Adrenal gland (tissue), 12 donors: Measurements from ENCODE around the gene RPGRIP1. TPM values are rescaled to one million over a fixed set of nuclear protein-coding genes. Genes with fewer than 3 reads are reported as not detected.

ENCODE experiments used
- DNase-seq, 7 donors: peaks; one replicate each; pipeline ENCODE4 v3.0.0-alpha.2; 2019 to 2020
- H3K27ac ChIP-seq, 5 donors: fragments of 200-600 bp; sonication (generic) in 4 of 5; 1 replicate in 3 of 5; 2 replicates in 2 of 5; pipeline versions ENCODE4 v1.5.1 to v1.8.0; 2016 to 2020; ENCODE audit warnings: mild to moderate bottlenecking in 1 of 5
- H3K27me3 ChIP-seq: fragments of 200-600 bp; 2 replicates; pipeline ENCODE4 v1.8.0; 2021
- H3K36me3 ChIP-seq, 2 donors: fragments of 200-600 bp; replicated peaks in 1 of 2; 1 replicate in 1 of 2; 2 replicates in 1 of 2; pipeline versions ENCODE4 v1.5.1 to v1.8.0; 2018 to 2022
- H3K4me1 ChIP-seq, 2 donors: fragments of 200-600 bp; replicated peaks in 1 of 2; 1 replicate in 1 of 2; 2 replicates in 1 of 2; pipeline versions ENCODE4 v1.5.1 to v1.8.0; 2018 to 2021
- H3K4me3 ChIP-seq, 4 donors: fragments of 200-600 bp; sonication (generic) in 3 of 4; one replicate each; pipeline ENCODE4 v1.5.1; 2016 to 2018
- H3K9me3 ChIP-seq, 3 donors: fragments of 200-600 bp; sonication (generic) in 1 of 3; replicated peaks in 1 of 3; 1 replicate in 2 of 3; 2 replicates in 1 of 3; pipeline versions ENCODE4 v1.5.1 to v1.8.0; 2016 to 2021
- CTCF ChIP-seq, 6 experiments: fragments of 450-650 bp in 4 of 6; fragments of 200-600 bp in 2 of 6; sonication (generic) in 1 of 6; IDR thresholded peaks; 1 replicate in 5 of 6; 2 replicates in 1 of 6; pipeline versions ENCODE4 v1.5.1 to v1.8.0; 2016 to 2021; ENCODE audit warnings: antibody characterized with exemption in 6 of 6, mild to moderate bottlenecking in 2 of 6, moderate library complexity in 1 of 6
- POLR2A ChIP-seq, 2 donors: fragments of 450-650 bp; IDR thresholded peaks; one replicate each; pipeline ENCODE4 v1.6.1; 2017; ENCODE audit warnings: antibody characterized with exemption in 2 of 2, mild to moderate bottlenecking in 2 of 2, moderate library complexity in 1 of 2
- WGBS, 4 donors: extraction: QIAGEN DNeasy Blood & Tissue Kit in 2 of 4; methylation state at CpG; one replicate each; pipeline versions ENCODE4 v1.1.5 to v1.1.7; 2013 to 2017; 5-methylcytosine and 5-hydroxymethylcytosine counted together
- intact Hi-C, 2 donors: fragments of 100-400 bp; cut with DNase I; formaldehyde crosslinking; loops; one replicate each; pipeline versions ENCODE4 v1.14.1 to v1.15.0; 2022 to 2023
- polyA plus RNA-seq, 3 donors: library from polyadenylated mRNA; stranded (reverse); fragments of 200-250 nt in 2 of 3; fragments of 350-450 nt in 1 of 3; fragmentation: Illumina TruSeq in 1 of 3; extraction: RNeasy Lipid Tissue Mini Kit (QIAGEN cat#74804) in 1 of 3; gene quantifications; one replicate each; pipeline ENCODE4 v1.2.3, GENCODE V29; 2013 to 2014
- total RNA-seq, 9 donors: library from RNA; depleted of rRNA in 4 of 9; stranded (reverse); fragments of >200 nt in 4 of 9; fragments of 120-200 nt in 1 of 9; fragmentation: NEBNext Ultra II Directional in 1 of 9; extraction: Animal tissue kit (Norgen Biotek cat#: 25700) in 1 of 9; gene quantifications; one replicate each; pipeline versions ENCODE4 v1.1.0 to v1.2.4, GENCODE V29; 2013 to 2023
- donor health status: healthy with polysubstance abuse.
- donor health status: Bipolar disorder and iron deficiency.
- donor health status: DM: yes; HTN: yes; CAD: no.
- donor health status: DM: no; HTN: no; CAD: no.
- donor health status: DM: no; HTN: no; CAD: no.
- donor health status: DM: yes; HTN: yes; CAD: no.

The RPGRIP1 gene
- total and polyA plus RNA-seq, 12 donors = 0.10 to 1.6 (median 0.29) TPM; not detected in 3

GRCh38 chr14:21236948-21237797 lies 42.7 kb upstream of the RPGRIP1 start:
- Histone ChIP-seq H3K4me3 (no peak overlapping the region), H3K36me3 (peaks cover 0 to 30% of the 10 kb centered on the region in 2 donors), H3K4me1 (peaks cover 7 to 77% of the 10 kb centered on the region in 2 donors), H3K9me3 (no peaks in the 10 kb centered on the region), H3K27ac (no peak overlapping the region), H3K27me3 (no peaks in the 10 kb centered on the region)
- WGBS, 4 donors = 70 to 79% (median 77%) methylated on average over 6 of the region's 6 CpGs
- TF ChIP-seq POLR2A (IDR thresholded peaks at IDR 0.05) = no peak
- no peak for TF ChIP-seq CTCF (IDR thresholded peaks at IDR 0.05)
- intact Hi-C loops = no loop called here
- DNase-seq = no peak

- TF ChIP-seq POLR2A (IDR thresholded peaks at IDR 0.05) = no peak
- no peak for TF ChIP-seq CTCF (IDR thresholded peaks at IDR 0.05)
- DNase-seq = no peak
- no peaks in the 10 kb centered on the region for H3K9me3 ChIP-seq
- H3K36me3 ChIP-seq = peaks cover 0 to 30% of the 10 kb centered on the region in 2 donors
- no peaks in the 10 kb centered on the region for H3K27me3 ChIP-seq
- intact Hi-C loops = no loop called here
- 88 to 92% (median 91%) methylated on average over 11 of the region's 11 CpGs for WGBS, 4 donors
- H3K27ac ChIP-seq = peak overlapping the region in 1 of 5 donors; percentile 6
- no peak overlapping the region for H3K4me3 ChIP-seq
- H3K4me1 ChIP-seq = peaks cover 7 to 61% of the 10 kb centered on the region in 2 donors
Observed at GRCh38 chr14:21238823-21239518, 40.9 kb upstream of the RPGRIP1 start.

- no peak for DNase-seq
- Histone ChIP-seq H3K27me3 (no peaks in the 10 kb centered on the region), H3K27ac (no peak overlapping the region), H3K4me3 (no peak overlapping the region), H3K4me1 (peaks cover 0 to 53% of the 10 kb centered on the region in 2 donors), H3K36me3 (peaks cover 0 to 34% of the 10 kb centered on the region in 2 donors), H3K9me3 (no peaks in the 10 kb centered on the region)
- WGBS, 4 donors = 57 to 88% (median 64%) methylated on average over 2 of the region's 2 CpGs
- intact Hi-C loops = loop anchor here in 1 of 2 donors (10.0 kb wide), 1 partner anchor 114 kb away; no protein-coding TSS in a partner anchor
- TF ChIP-seq POLR2A (IDR thresholded peaks at IDR 0.05) (no peak), CTCF (IDR thresholded peaks at IDR 0.05) (no peak)
Observed at GRCh38 chr14:21240417-21240816, 39.5 kb upstream of the RPGRIP1 start.

GRCh38 chr14:21241218-21241819 lies 38.6 kb upstream of the RPGRIP1 start:
- no peak overlapping the region for H3K4me3 ChIP-seq
- no peak for DNase-seq
- peaks cover 0 to 34% of the 10 kb centered on the region in 2 donors for H3K36me3 ChIP-seq
- H3K4me1 ChIP-seq = peaks cover 3 to 47% of the 10 kb centered on the region in 2 donors
- 77 to 90% (median 81%) methylated on average over 1 of the region's 1 CpG for WGBS, 4 donors
- H3K27me3 ChIP-seq = no peaks in the 10 kb centered on the region
- H3K27ac ChIP-seq = no peak overlapping the region
- intact Hi-C loops = loop anchor here in 1 of 2 donors (10.0 kb wide), 1 partner anchor 113 kb away; no protein-coding TSS in a partner anchor
- TF ChIP-seq POLR2A (IDR thresholded peaks at IDR 0.05) = no peak
- peak in 5 of 6 experiments; percentile 16 to 51 (median 42) for TF ChIP-seq CTCF (IDR thresholded peaks at IDR 0.05)
- H3K9me3 ChIP-seq = no peaks in the 10 kb centered on the region
